ENCODE data around the gene ANKH.

The ANKH gene

GRCh38 chr5:14686517-14686916, 185.1 kb downstream of the ANKH start:
- Histone ChIP-seq H3K4me1 (ENCODE audit: insufficient read depth, poor library complexity, severe bottlenecking) (peaks cover 13% of the 10 kb centered on the region), H3K27me3 (ENCODE audit: insufficient read depth, poor library complexity, severe bottlenecking) (no peaks in the 10 kb centered on the region), H3K9me3 (ENCODE audit: severe bottlenecking) (no peaks in the 10 kb centered on the region), H3K36me3 (ENCODE audit: low read depth) (peaks cover 88% of the 10 kb centered on the region), H3K4me3 (ENCODE audit: severe bottlenecking) (no peak overlapping the region), H3K27ac (ENCODE audit: poor library complexity, severe bottlenecking) (peak overlapping the region; percentile 31)
- ATAC-seq (ENCODE audit: low read depth) (peak; percentile 69; the same call in 2 of the 3 replicates), DNase-seq (ENCODE audit: low spot score) (no peak)
- TF ChIP-seq CTCF (IDR thresholded peaks at IDR 0.05; ENCODE audit: poor library complexity, severe bottlenecking) = no peak

GRCh38 chr5:14685757-14686156, 185.8 kb downstream of the ANKH start:
- peaks cover 13% of the 10 kb centered on the region for H3K4me1 ChIP-seq (ENCODE audit: insufficient read depth, poor library complexity, severe bottlenecking)
- peaks cover 88% of the 10 kb centered on the region for H3K36me3 ChIP-seq (ENCODE audit: low read depth)
- peak overlapping the region; percentile 31 for H3K27ac ChIP-seq (ENCODE audit: poor library complexity, severe bottlenecking)
- DNase-seq (ENCODE audit: low spot score) (no peak), ATAC-seq (ENCODE audit: low read depth) (peak; percentile 70)
- no peak overlapping the region for H3K4me3 ChIP-seq (ENCODE audit: severe bottlenecking)
- TF ChIP-seq CTCF (IDR thresholded peaks at IDR 0.05; ENCODE audit: poor library complexity, severe bottlenecking) = peak; percentile 91
- H3K27me3 ChIP-seq (ENCODE audit: insufficient read depth, poor library complexity, severe bottlenecking) = no peaks in the 10 kb centered on the region
- no peaks in the 10 kb centered on the region for H3K9me3 ChIP-seq (ENCODE audit: severe bottlenecking)

- no peak overlapping the region for H3K27ac ChIP-seq (ENCODE audit: poor library complexity, severe bottlenecking)
Measured at GRCh38 chr5:14684757-14685156, 186.8 kb downstream of the ANKH start.

GRCh38 chr5:14683906-14684455, 187.6 kb downstream of the ANKH start:
- peaks cover 88% of the 10 kb centered on the region for H3K36me3 ChIP-seq (ENCODE audit: low read depth)
- H3K9me3 ChIP-seq (ENCODE audit: severe bottlenecking) = no peaks in the 10 kb centered on the region
- ATAC-seq (ENCODE audit: low read depth) (no peak), DNase-seq (ENCODE audit: low spot score) (no peak)
- no peaks in the 10 kb centered on the region for H3K27me3 ChIP-seq (ENCODE audit: insufficient read depth, poor library complexity, severe bottlenecking)
- TF ChIP-seq CTCF (IDR thresholded peaks at IDR 0.05; ENCODE audit: poor library complexity, severe bottlenecking) = no peak
- no peak overlapping the region for H3K4me3 ChIP-seq (ENCODE audit: severe bottlenecking)
- H3K27ac ChIP-seq (ENCODE audit: poor library complexity, severe bottlenecking) = no peak overlapping the region
- peaks cover 13% of the 10 kb centered on the region for H3K4me1 ChIP-seq (ENCODE audit: insufficient read depth, poor library complexity, severe bottlenecking)

More at GRCh38 chr5:14684757-14685156, 186.8 kb downstream of the ANKH start:
- DNase-seq (ENCODE audit: low spot score) (no peak), ATAC-seq (ENCODE audit: low read depth) (no peak)
- Histone ChIP-seq H3K4me3 (ENCODE audit: severe bottlenecking) (no peak overlapping the region), H3K4me1 (ENCODE audit: insufficient read depth, poor library complexity, severe bottlenecking) (peaks cover 13% of the 10 kb centered on the region), H3K27me3 (ENCODE audit: insufficient read depth, poor library complexity, severe bottlenecking) (no peaks in the 10 kb centered on the region), H3K9me3 (ENCODE audit: severe bottlenecking) (no peaks in the 10 kb centered on the region), H3K36me3 (ENCODE audit: low read depth) (peaks cover 88% of the 10 kb centered on the region)
- TF ChIP-seq CTCF (IDR thresholded peaks at IDR 0.05; ENCODE audit: poor library complexity, severe bottlenecking) = no peak

- Histone ChIP-seq H3K27me3 (ENCODE audit: insufficient read depth, poor library complexity, severe bottlenecking) (no peaks in the 10 kb centered on the region), H3K9me3 (ENCODE audit: severe bottlenecking) (no peaks in the 10 kb centered on the region), H3K4me3 (ENCODE audit: severe bottlenecking) (no peak overlapping the region), H3K4me1 (ENCODE audit: insufficient read depth, poor library complexity, severe bottlenecking) (peaks cover 11% of the 10 kb centered on the region), H3K27ac (ENCODE audit: poor library complexity, severe bottlenecking) (no peak overlapping the region), H3K36me3 (ENCODE audit: low read depth) (peaks cover 81% of the 10 kb centered on the region)
- no peak for TF ChIP-seq CTCF (IDR thresholded peaks at IDR 0.05; ENCODE audit: poor library complexity, severe bottlenecking)
- no peak for ATAC-seq (ENCODE audit: low read depth)
- no peak for DNase-seq (ENCODE audit: low spot score)
Measured at GRCh38 chr5:14681236-14681752, 190.3 kb downstream of the ANKH start.

Measured in RWPE2 (cell line).